Tibial nerve (tissue), 4 donors: ENCODE data around the gene GNAQ. TPM values are rescaled to one million over a fixed set of nuclear protein-coding genes. Genes with fewer than 3 reads are reported as not detected.

Experiments
- DNase-seq, 2 donors: peaks; one replicate each; pipeline ENCODE4 v3.0.0-alpha.2; 2019; ENCODE audit warnings: low spot score in 2 of 2
- H3K27ac ChIP-seq, 4 donors: fragments of 200-600 bp; sonication (generic) in 3 of 4; one replicate each; pipeline ENCODE4 v1.5.1; 2017 to 2019; ENCODE audit warnings: mild to moderate bottlenecking in 1 of 4
- H3K27me3 ChIP-seq, 2 donors: fragments of 200-600 bp; sonication (generic) in 1 of 2; one replicate each; pipeline versions ENCODE4 v1.5.1 to v1.6.0; 2017 to 2019
- H3K36me3 ChIP-seq, 3 donors: fragments of 200-600 bp; sonication (generic); one replicate each; pipeline ENCODE4 v1.5.1; 2018 to 2019
- H3K4me1 ChIP-seq, 4 donors: fragments of 200-600 bp; sonication (generic) in 3 of 4; one replicate each; pipeline ENCODE4 v1.5.1; 2017 to 2019
- H3K4me3 ChIP-seq, 4 donors: fragments of 200-600 bp; sonication (generic) in 3 of 4; one replicate each; pipeline ENCODE4 v1.5.1; 2017 to 2019; ENCODE audit warnings: mild to moderate bottlenecking in 1 of 4, moderate library complexity in 1 of 4
- H3K9me3 ChIP-seq, 4 donors: fragments of 200-600 bp; sonication (generic) in 3 of 4; one replicate each; pipeline ENCODE4 v1.5.1; 2017 to 2019
- CTCF ChIP-seq, 5 experiments: fragments of 200-600 bp in 3 of 5; fragments of 450-650 bp in 2 of 5; sonication (generic) in 3 of 5; IDR thresholded peaks; one replicate each; pipeline ENCODE4 v1.5.1; 2016 to 2019; ENCODE audit warnings: antibody characterized with exemption in 5 of 5, mild to moderate bottlenecking in 3 of 5, moderate library complexity in 2 of 5
- EP300 ChIP-seq, 2 donors: sonication (generic); formaldehyde crosslinking; IDR thresholded peaks; one replicate each; pipeline ENCODE4 v1.6.1; 2017; ENCODE audit warnings: antibody characterized with exemption in 2 of 2, mild to moderate bottlenecking in 1 of 2
- POLR2A ChIP-seq, 2 donors: fragments of 450-650 bp; IDR thresholded peaks; one replicate each; pipeline ENCODE4 v1.6.1; 2017; ENCODE audit warnings: antibody characterized with exemption in 2 of 2, mild to moderate bottlenecking in 2 of 2, moderate library complexity in 2 of 2
- WGBS, 2 donors: methylation state at CpG; one replicate each; pipeline ENCODE4 v1.1.5; 2018; 5-methylcytosine and 5-hydroxymethylcytosine counted together
- total RNA-seq, 4 donors: library from RNA; depleted of rRNA; stranded (reverse); fragments of >200 nt; gene quantifications; one replicate each; pipeline ENCODE4 v1.1.0, GENCODE V29; 2016

Gene GNAQ
- total RNA-seq = 10 to 100 TPM; 38.7 to 50.3 (median 41.6) TPM

- H3K27ac ChIP-seq = peak within 1 kb of the TSS; percentile 88 to 97 (median 95)
- no peaks in the 10 kb centered on the region for H3K27me3 ChIP-seq
- peaks cover 0 to 64% (median 18%) of the 10 kb centered on the region in 4 donors for H3K4me1 ChIP-seq
- WGBS, 2 donors = 1% methylated on average over 18 of the region's 79 CpGs; no CpG with 5 or more reads in 1 of the 2 donors
- H3K4me3 ChIP-seq = peak within 1 kb of the TSS; percentile 57 to 85 (median 76)
- H3K9me3 ChIP-seq = no peaks in the 10 kb centered on the region
- DNase-seq = no peak
- no peaks in the 10 kb centered on the region for H3K36me3 ChIP-seq
- no peak for TF ChIP-seq POLR2A (IDR thresholded peaks at IDR 0.05)
- TF ChIP-seq EP300 (IDR thresholded peaks at IDR 0.05) = no peak
- TF ChIP-seq CTCF (IDR thresholded peaks at IDR 0.05) = no peak
Measured at GRCh38 chr9:78031444-78031892, at the start of gene GNAQ. TSS of gene GNAQ (minus strand) at chr9:78031811. CDS start at chr9:78031235, 576 bp downstream.

GRCh38 chr9:78074385-78075291 lies 43.0 kb upstream of the GNAQ start:
- no peak for TF ChIP-seq POLR2A (IDR thresholded peaks at IDR 0.05)
- TF ChIP-seq EP300 (IDR thresholded peaks at IDR 0.05) = no peak
- TF ChIP-seq CTCF (IDR thresholded peaks at IDR 0.05) = no peak
- WGBS, 2 donors = 58 to 67% methylated on average over 4 of the region's 4 CpGs
- H3K36me3 ChIP-seq = no peaks in the 10 kb centered on the region
- DNase-seq = no peak
- no peaks in the 10 kb centered on the region for H3K9me3 ChIP-seq
- no peak overlapping the region for H3K27ac ChIP-seq
- H3K4me1 ChIP-seq = no peaks in the 10 kb centered on the region
- no peaks in the 10 kb centered on the region for H3K27me3 ChIP-seq
- no peak overlapping the region for H3K4me3 ChIP-seq

GRCh38 chr9:78073722-78074121 lies 42.1 kb upstream of the GNAQ start:
- no peaks in the 10 kb centered on the region for H3K4me1 ChIP-seq
- no peak overlapping the region for H3K4me3 ChIP-seq
- H3K27me3 ChIP-seq = no peaks in the 10 kb centered on the region
- TF ChIP-seq EP300 (IDR thresholded peaks at IDR 0.05) (no peak), CTCF (IDR thresholded peaks at IDR 0.05) (no peak)
- no peak for DNase-seq
- no peak overlapping the region for H3K27ac ChIP-seq
- WGBS, 2 donors = 59 to 66% methylated on average over 8 of the region's 8 CpGs
- H3K9me3 ChIP-seq = no peaks in the 10 kb centered on the region
- no peaks in the 10 kb centered on the region for H3K36me3 ChIP-seq

- Histone ChIP-seq H3K27me3 (no peaks in the 10 kb centered on the region), H3K4me1 (no peaks in the 10 kb centered on the region), H3K4me3 (no peak overlapping the region), H3K9me3 (no peaks in the 10 kb centered on the region), H3K27ac (no peak overlapping the region), H3K36me3 (no peaks in the 10 kb centered on the region)
- DNase-seq = no peak
- TF ChIP-seq CTCF (IDR thresholded peaks at IDR 0.05) = no peak
- no peak for TF ChIP-seq POLR2A (IDR thresholded peaks at IDR 0.05)
- no peak for TF ChIP-seq EP300 (IDR thresholded peaks at IDR 0.05)
- 82 to 87% methylated on average over 3 of the region's 3 CpGs for WGBS, 2 donors
Measured at GRCh38 chr9:78072586-78073199, 41.1 kb upstream of the GNAQ start.

GRCh38 chr9:78070521-78070920 lies 38.9 kb upstream of the GNAQ start:
- Histone ChIP-seq H3K9me3 (no peaks in the 10 kb centered on the region), H3K36me3 (no peaks in the 10 kb centered on the region), H3K4me3 (no peak overlapping the region), H3K27ac (no peak overlapping the region), H3K27me3 (no peaks in the 10 kb centered on the region), H3K4me1 (no peaks in the 10 kb centered on the region)
- WGBS, 2 donors = 51 to 54% methylated on average over 2 of the region's 2 CpGs
- TF ChIP-seq EP300 (IDR thresholded peaks at IDR 0.05) (no peak), CTCF (IDR thresholded peaks at IDR 0.05) (no peak), POLR2A (IDR thresholded peaks at IDR 0.05) (no peak)
- DNase-seq = no peak
